DMS 273 (cell line): ENCODE results near the gene HOXC6.

Source experiments
- DNase-seq: peaks from one replicate; lab custom pipeline; 2025; ENCODE audit not compliant: unreplicated experiment; lab: John Stamatoyannopoulos, UW

Gene HOXC6

GRCh38 chr12:54012631-54013409, 15.4 kb upstream of the HOXC6 start:
- no peak for DNase-seq

- DNase-seq = no peak
Observed at GRCh38 chr12:54014377-54015017, 13.7 kb upstream of the HOXC6 start.

- no peak for DNase-seq
Observed at GRCh38 chr12:54015018-54015931, 13.0 kb upstream of the HOXC6 start.

- no peak for DNase-seq
Observed at GRCh38 chr12:54016051-54016450, 12.2 kb upstream of the HOXC6 start.

GRCh38 chr12:54016478-54016964, 11.7 kb upstream of the HOXC6 start:
- DNase-seq = peak; percentile 65

GRCh38 chr12:54017027-54017788, 11.0 kb upstream of the HOXC6 start:
- peak; percentile 83 for DNase-seq

- DNase-seq = peak; percentile 97
Observed at GRCh38 chr12:54017878-54018467, 10.3 kb upstream of the HOXC6 start.

- no peak for DNase-seq
Observed at GRCh38 chr12:54018468-54018984, 9.7 kb upstream of the HOXC6 start.

- no peak for DNase-seq
Observed at GRCh38 chr12:54019091-54019811, 9.0 kb upstream of the HOXC6 start.

- no peak for DNase-seq
Observed at GRCh38 chr12:54019924-54020590, 8.2 kb upstream of the HOXC6 start.

- DNase-seq = no peak
Observed at GRCh38 chr12:54020591-54021405, 7.4 kb upstream of the HOXC6 start.

- no peak for DNase-seq
Observed at GRCh38 chr12:54021432-54022013, 6.7 kb upstream of the HOXC6 start.

GRCh38 chr12:54022960-54023884, 5.0 kb upstream of the HOXC6 start:
- DNase-seq = no peak

- DNase-seq = no peak
Observed at GRCh38 chr12:54024127-54024526, 4.1 kb upstream of the HOXC6 start.

GRCh38 chr12:54024581-54025305, 3.5 kb upstream of the HOXC6 start:
- no peak for DNase-seq
